Karpas-422 (cell line): ENCODE data around the gene SAAL1. TPM values are rescaled to one million over a fixed set of nuclear protein-coding genes. Genes with fewer than 3 reads are reported as not detected.

Source experiments
- DNase-seq: peaks from one replicate; pipeline ENCODE4 v3.0.0-alpha.2; 2015
- H2AFZ ChIP-seq: fragments of 200-600 bp; sonication (generic); 2 replicates; pipeline ENCODE4 v1.6.1; 2014; ENCODE audit warnings: antibody characterized with exemption, low read length, mixed read lengths
- H3K27ac ChIP-seq: fragments of 200-600 bp; sonication (generic); 2 replicates; pipeline ENCODE4 v1.5.1; 2014; ENCODE audit warnings: mild to moderate bottlenecking, low read length, moderate library complexity
- H3K27me3 ChIP-seq: fragments of 200-600 bp; sonication (generic); 2 replicates; pipeline ENCODE4 v1.6.1; 2014; ENCODE audit warnings: low read length, mixed read lengths
- H3K36me3 ChIP-seq: fragments of 200-600 bp; sonication (generic); 2 replicates; pipeline ENCODE4 v1.6.1; 2014; ENCODE audit warnings: low read length, mixed read lengths; ENCODE audit not compliant: insufficient read depth
- H3K4me1 ChIP-seq: fragments of 200-600 bp; sonication (generic); 2 replicates; pipeline ENCODE4 v1.6.1; 2014; ENCODE audit warnings: mild to moderate bottlenecking, low read length, mixed read lengths
- H3K4me2 ChIP-seq: fragments of 200-600 bp; sonication (generic); 2 replicates; pipeline ENCODE4 v1.6.1; 2014; ENCODE audit warnings: low read length, low read depth, mild to moderate bottlenecking; ENCODE audit not compliant: poor library complexity, severe bottlenecking
- H3K4me3 ChIP-seq: fragments of 200-600 bp; sonication (generic); 2 replicates; pipeline ENCODE4 v1.5.1; 2014; ENCODE audit warnings: mild to moderate bottlenecking, antibody characterized with exemption, low read length, mixed read lengths
- H3K79me2 ChIP-seq: fragments of 200-600 bp; sonication (generic); 2 replicates; pipeline ENCODE4 v1.6.1; 2014; ENCODE audit warnings: mild to moderate bottlenecking, low read length, mixed read lengths
- H3K9ac ChIP-seq: fragments of 200-600 bp; sonication (generic); 2 replicates; pipeline ENCODE4 v1.6.0; 2014; ENCODE audit warnings: low read length
- H3K9me2 ChIP-seq: fragments of 200-600 bp; sonication (generic), shearing (Covaris generic); replicated peaks from 2 replicates; pipeline ENCODE4 v1.6.0; 2014; ENCODE audit warnings: mild to moderate bottlenecking, low read length, moderate library complexity; ENCODE audit not compliant: insufficient read depth
- H3K9me3 ChIP-seq: fragments of 300-700, 200-600 bp; sonication (generic); 2 replicates; pipeline ENCODE4 v1.6.1; 2014; ENCODE audit warnings: low read length, mixed read lengths
- H4K20me1 ChIP-seq: fragments of 200-600 bp; sonication (generic); 2 replicates; pipeline ENCODE4 v1.6.1; 2014; ENCODE audit warnings: mild to moderate bottlenecking, antibody characterized with exemption, low read length, low read depth; ENCODE audit not compliant: insufficient read depth
- total RNA-seq: library from RNA; depleted of rRNA; stranded (reverse); fragments of >200 nt; shearing (Covaris generic); gene quantifications from 2 replicates; pipeline ENCODE4 v1.2.3, GENCODE V29; 2014; ENCODE audit warnings: low replicate concordance

SAAL1 gene
- total RNA-seq, 1 experiment from 2014 or later, result 36.7 TPM

GRCh38 chr11:18075444-18075843 lies 30.4 kb downstream of the SAAL1 start:
- H4K20me1 ChIP-seq, result no peaks in the 10 kb centered on the region
- H3K9me2 ChIP-seq, result no peaks in the 10 kb centered on the region
- peak overlapping the region; percentile 24; the same call in 1 of the 2 replicates for H3K27ac ChIP-seq
- DNase-seq, result no peak
- peaks cover 21% of the 10 kb centered on the region; the same call in 1 of the 2 replicates for H3K36me3 ChIP-seq
- no peak overlapping the region for H3K4me3 ChIP-seq
- H3K9ac ChIP-seq, result no peak overlapping the region
- H3K9me3 ChIP-seq, result no peaks in the 10 kb centered on the region
- no peaks in the 10 kb centered on the region for H3K27me3 ChIP-seq
- H2AFZ ChIP-seq, result no peak overlapping the region
- H3K4me1 ChIP-seq, result peaks cover 10% of the 10 kb centered on the region
- H3K79me2 ChIP-seq, result no peaks in the 10 kb centered on the region
- H3K4me2 ChIP-seq, result peak overlapping the region; percentile 44

GRCh38 chr11:18071098-18071705 lies 34.7 kb downstream of the SAAL1 start:
- H3K79me2 ChIP-seq, result no peaks in the 10 kb centered on the region
- H3K4me3 ChIP-seq, result no peak overlapping the region
- H3K27ac ChIP-seq, result no peak overlapping the region
- H3K27me3 ChIP-seq, result no peaks in the 10 kb centered on the region
- no peak overlapping the region for H2AFZ ChIP-seq
- H3K4me1 ChIP-seq, result peaks cover 10% of the 10 kb centered on the region
- no peaks in the 10 kb centered on the region for H3K9me2 ChIP-seq
- H3K4me2 ChIP-seq, result no peak overlapping the region
- no peaks in the 10 kb centered on the region for H3K36me3 ChIP-seq
- no peak for DNase-seq
- no peak overlapping the region for H3K9ac ChIP-seq
- no peaks in the 10 kb centered on the region for H4K20me1 ChIP-seq
- no peaks in the 10 kb centered on the region for H3K9me3 ChIP-seq

- Histone ChIP-seq H3K9me2 (no peaks in the 10 kb centered on the region), H3K9me3 (no peaks in the 10 kb centered on the region), H2AFZ (no peak overlapping the region), H4K20me1 (no peaks in the 10 kb centered on the region), H3K4me2 (no peak overlapping the region), H3K27me3 (no peaks in the 10 kb centered on the region), H3K36me3 (no peaks in the 10 kb centered on the region), H3K4me3 (no peak overlapping the region), H3K27ac (no peak overlapping the region), H3K79me2 (no peaks in the 10 kb centered on the region), H3K9ac (no peak overlapping the region), H3K4me1 (peaks cover under 1% of the 10 kb centered on the region)
- no peak for DNase-seq
Measured at GRCh38 chr11:18067372-18067771, 38.5 kb downstream of the SAAL1 start.

- H3K79me2 ChIP-seq, result no peaks in the 10 kb centered on the region
- no peak overlapping the region for H3K4me2 ChIP-seq
- no peaks in the 10 kb centered on the region for H3K27me3 ChIP-seq
- peaks cover 4% of the 10 kb centered on the region for H3K4me1 ChIP-seq
- H3K36me3 ChIP-seq, result no peaks in the 10 kb centered on the region
- no peak overlapping the region for H3K9ac ChIP-seq
- H3K9me3 ChIP-seq, result no peaks in the 10 kb centered on the region
- H3K9me2 ChIP-seq, result no peaks in the 10 kb centered on the region
- H4K20me1 ChIP-seq, result no peaks in the 10 kb centered on the region
- H2AFZ ChIP-seq, result no peak overlapping the region
- no peak for DNase-seq
- H3K4me3 ChIP-seq, result no peak overlapping the region
- no peak overlapping the region for H3K27ac ChIP-seq
Measured at GRCh38 chr11:18066626-18067025, 39.3 kb downstream of the SAAL1 start.

- H4K20me1 ChIP-seq, result no peaks in the 10 kb centered on the region
- DNase-seq, result no peak
- no peak overlapping the region for H3K27ac ChIP-seq
- no peaks in the 10 kb centered on the region for H3K27me3 ChIP-seq
- H3K4me3 ChIP-seq, result no peak overlapping the region
- H3K9me3 ChIP-seq, result no peaks in the 10 kb centered on the region
- no peaks in the 10 kb centered on the region for H3K36me3 ChIP-seq
- no peak overlapping the region for H2AFZ ChIP-seq
- no peak overlapping the region for H3K4me2 ChIP-seq
- H3K9ac ChIP-seq, result no peak overlapping the region
- H3K4me1 ChIP-seq, result peaks cover 4% of the 10 kb centered on the region
- no peaks in the 10 kb centered on the region for H3K9me2 ChIP-seq
- no peaks in the 10 kb centered on the region for H3K79me2 ChIP-seq
Measured at GRCh38 chr11:18065572-18065971, 40.3 kb downstream of the SAAL1 start.

- Histone ChIP-seq H2AFZ (no peak overlapping the region), H3K79me2 (no peaks in the 10 kb centered on the region), H3K9me3 (no peaks in the 10 kb centered on the region), H3K4me2 (no peak overlapping the region), H4K20me1 (no peaks in the 10 kb centered on the region), H3K9ac (no peak overlapping the region), H3K9me2 (no peaks in the 10 kb centered on the region), H3K27ac (no peak overlapping the region), H3K4me1 (peaks cover 4% of the 10 kb centered on the region), H3K27me3 (no peaks in the 10 kb centered on the region), H3K36me3 (no peaks in the 10 kb centered on the region), H3K4me3 (no peak overlapping the region)
- no peak for DNase-seq
Measured at GRCh38 chr11:18064450-18065054, 41.3 kb downstream of the SAAL1 start.

- no peaks in the 10 kb centered on the region for H3K36me3 ChIP-seq
- no peak overlapping the region for H3K9ac ChIP-seq
- H3K4me2 ChIP-seq, result no peak overlapping the region
- no peak overlapping the region for H2AFZ ChIP-seq
- no peaks in the 10 kb centered on the region for H4K20me1 ChIP-seq
- no peaks in the 10 kb centered on the region for H3K27me3 ChIP-seq
- H3K4me1 ChIP-seq, result peaks cover 4% of the 10 kb centered on the region
- H3K4me3 ChIP-seq, result no peak overlapping the region
- no peak for DNase-seq
- no peak overlapping the region for H3K27ac ChIP-seq
- no peaks in the 10 kb centered on the region for H3K79me2 ChIP-seq
- H3K9me3 ChIP-seq, result no peaks in the 10 kb centered on the region
- no peaks in the 10 kb centered on the region for H3K9me2 ChIP-seq
Measured at GRCh38 chr11:18063862-18064434, 41.9 kb downstream of the SAAL1 start.

- Histone ChIP-seq H4K20me1 (no peaks in the 10 kb centered on the region), H3K9me2 (no peaks in the 10 kb centered on the region), H2AFZ (no peak overlapping the region), H3K79me2 (no peaks in the 10 kb centered on the region), H3K4me1 (peaks cover 4% of the 10 kb centered on the region), H3K4me2 (no peak overlapping the region), H3K4me3 (no peak overlapping the region), H3K9me3 (no peaks in the 10 kb centered on the region), H3K27ac (no peak overlapping the region), H3K27me3 (no peaks in the 10 kb centered on the region), H3K9ac (no peak overlapping the region), H3K36me3 (no peaks in the 10 kb centered on the region)
- DNase-seq, result no peak
Measured at GRCh38 chr11:18063125-18063524, 42.8 kb downstream of the SAAL1 start.
